Measurements from ENCODE around the gene STARD8. TPM values are rescaled to one million over a fixed set of nuclear protein-coding genes. Genes with fewer than 3 reads are reported as not detected.

Gene STARD8
- total and polyA plus RNA-seq, 4 donors, result 1.8 to 10.7 (median 8.3) TPM

GRCh38 chrX:68646421-68646820 lies 1.0 kb upstream of the STARD8 start:
- WGBS, result 86% methylated on average over 1 of the region's 1 CpG
- H3K9me3 ChIP-seq (ENCODE audit: control insufficient read depth in 4 of 4, low read length in 3 of 4), result no peaks in the 10 kb centered on the region
- DNase-seq (ENCODE audit: low spot score), result no peak
- no peak overlapping the region for H3K4me3 ChIP-seq (ENCODE audit: low read depth in 1 of 3, low read length in 3 of 3)
- H3K9ac ChIP-seq (ENCODE audit: low read depth in 1 of 2, low read length in 2 of 2), result no peak overlapping the region
- H3K4me1 ChIP-seq (ENCODE audit: control insufficient read depth in 4 of 4, insufficient read depth in 4 of 4, low read length in 3 of 4), result peaks cover 0 to 4% (median 2%) of the 10 kb centered on the region in 4 donors
- H3K27me3 ChIP-seq (ENCODE audit: control insufficient read depth in 4 of 4, insufficient read depth in 4 of 4, low read length in 3 of 4), result no peaks in the 10 kb centered on the region
- H3K36me3 ChIP-seq (ENCODE audit: control insufficient read depth in 4 of 4, insufficient read depth in 3 of 4, low read depth in 1 of 4, low read length in 3 of 4), result no peaks in the 10 kb centered on the region
- no peak overlapping the region for H3K27ac ChIP-seq (ENCODE audit: low read depth in 1 of 2, low read length in 2 of 2)
- no peak for TF ChIP-seq ATF3 (IDR thresholded peaks at IDR 0.05)
- no peak for TF ChIP-seq EGR1 (IDR thresholded peaks at IDR 0.05; ENCODE audit: low read depth in 2 of 2)
- no peak for TF ChIP-seq HNF4G (IDR thresholded peaks at IDR 0.05)
- TF ChIP-seq FOXA1 (IDR thresholded peaks at IDR 0.05), result no peak

GRCh38 chrX:68648960-68649359 lies 1.5 kb downstream of the STARD8 start:
- Histone ChIP-seq H3K27ac (ENCODE audit: low read depth in 1 of 2, low read length in 2 of 2) (no peak overlapping the region), H3K4me1 (ENCODE audit: control insufficient read depth in 4 of 4, insufficient read depth in 4 of 4, low read length in 3 of 4) (peaks cover 0 to 4% (median 2%) of the 10 kb centered on the region in 4 donors), H3K9ac (ENCODE audit: low read depth in 1 of 2, low read length in 2 of 2) (no peak overlapping the region), H3K27me3 (ENCODE audit: control insufficient read depth in 4 of 4, insufficient read depth in 4 of 4, low read length in 3 of 4) (no peaks in the 10 kb centered on the region), H3K36me3 (ENCODE audit: control insufficient read depth in 4 of 4, insufficient read depth in 3 of 4, low read depth in 1 of 4, low read length in 3 of 4) (no peaks in the 10 kb centered on the region), H3K9me3 (ENCODE audit: control insufficient read depth in 4 of 4, low read length in 3 of 4) (no peaks in the 10 kb centered on the region), H3K4me3 (ENCODE audit: low read depth in 1 of 3, low read length in 3 of 3) (no peak overlapping the region)
- no peak for DNase-seq (ENCODE audit: low spot score)
- TF ChIP-seq EGR1 (IDR thresholded peaks at IDR 0.05; ENCODE audit: low read depth in 2 of 2) (no peak), YY1 (IDR thresholded peaks at IDR 0.05) (no peak), SP1 (IDR thresholded peaks at IDR 0.05) (no peak), JUND (IDR thresholded peaks at IDR 0.05) (no peak)
- 54% methylated on average over 5 of the region's 5 CpGs for WGBS

GRCh38 chrX:68650491-68650890 lies 3.0 kb downstream of the STARD8 start:
- 93% methylated on average over 3 of the region's 3 CpGs for WGBS
- Histone ChIP-seq H3K4me3 (ENCODE audit: low read depth in 1 of 3, low read length in 3 of 3) (no peak overlapping the region), H3K4me1 (ENCODE audit: control insufficient read depth in 4 of 4, insufficient read depth in 4 of 4, low read length in 3 of 4) (peaks cover 0 to 4% (median 2%) of the 10 kb centered on the region in 4 donors), H3K27ac (ENCODE audit: low read depth in 1 of 2, low read length in 2 of 2) (no peak overlapping the region), H3K36me3 (ENCODE audit: control insufficient read depth in 4 of 4, insufficient read depth in 3 of 4, low read depth in 1 of 4, low read length in 3 of 4) (no peaks in the 10 kb centered on the region), H3K9me3 (ENCODE audit: control insufficient read depth in 4 of 4, low read length in 3 of 4) (no peaks in the 10 kb centered on the region), H3K27me3 (ENCODE audit: control insufficient read depth in 4 of 4, insufficient read depth in 4 of 4, low read length in 3 of 4) (no peaks in the 10 kb centered on the region), H3K9ac (ENCODE audit: low read depth in 1 of 2, low read length in 2 of 2) (no peak overlapping the region)
- DNase-seq (ENCODE audit: low spot score), result no peak
- TF ChIP-seq HNF4A (conservative IDR thresholded peaks at IDR 0.05) (no peak), REST (IDR thresholded peaks at IDR 0.05) (no peak), FOXA1 (IDR thresholded peaks at IDR 0.05) (no peak), MAX (IDR thresholded peaks at IDR 0.05) (no peak), GABPA (IDR thresholded peaks at IDR 0.05 in 1 of 2, conservative IDR thresholded peaks at IDR 0.05 in 1 of 2) (no peak), ZBTB33 (IDR thresholded peaks at IDR 0.05) (no peak), TAF1 (conservative IDR thresholded peaks at IDR 0.05) (no peak), JUND (IDR thresholded peaks at IDR 0.05) (no peak), EGR1 (IDR thresholded peaks at IDR 0.05; ENCODE audit: low read depth in 2 of 2) (no peak), RAD21 (IDR thresholded peaks at IDR 0.05) (no peak), YY1 (IDR thresholded peaks at IDR 0.05) (no peak), ATF3 (IDR thresholded peaks at IDR 0.05) (no peak), HNF4G (IDR thresholded peaks at IDR 0.05) (no peak), RXRA (IDR thresholded peaks at IDR 0.05) (no peak), SP1 (IDR thresholded peaks at IDR 0.05) (no peak), CTCF (IDR thresholded peaks at IDR 0.05; ENCODE audit: low read depth, low read length, missing input control) (no peak), FOXA2 (IDR thresholded peaks at IDR 0.05) (no peak), NR2F2 (IDR thresholded peaks at IDR 0.05) (no peak)

Measured in liver (tissue), 9 donors.